H9 (cell line): ENCODE results near the gene ITGA2. TPM values are rescaled to one million over a fixed set of nuclear protein-coding genes. Genes with fewer than 3 reads are reported as not detected.

Source experiments
- DNase-seq: peaks from one replicate; pipeline ENCODE4 v3.0.0-alpha.2; 2017
- H2AFZ ChIP-seq: one replicate; pipeline ENCODE4 v1.6.1; 2013; ENCODE audit warnings: mild to moderate bottlenecking, low read length, control low read depth, moderate library complexity
- H2AK5ac ChIP-seq: 2 replicates; pipeline ENCODE4 v1.6.1; 2013; ENCODE audit warnings: low read length, control low read depth, mixed read lengths; ENCODE audit not compliant: insufficient read length
- H2BK120ac ChIP-seq: one replicate; pipeline ENCODE4 v1.6.1; 2013; ENCODE audit warnings: low read depth, mild to moderate bottlenecking, low read length, control low read depth, inconsistent platforms; ENCODE audit not compliant: poor library complexity, severe bottlenecking
- H2BK12ac ChIP-seq: 2 replicates; pipeline ENCODE4 v1.6.1; 2013; ENCODE audit warnings: low read length, control low read depth, mixed read lengths, low read depth; ENCODE audit not compliant: insufficient read length
- H2BK15ac ChIP-seq: 2 replicates; pipeline ENCODE4 v1.6.1; 2013; ENCODE audit warnings: low read depth, low read length, control low read depth
- H2BK20ac ChIP-seq: one replicate; pipeline ENCODE4 v1.6.1; 2013; ENCODE audit warnings: low read depth, mild to moderate bottlenecking, low read length, control low read depth, inconsistent platforms; ENCODE audit not compliant: poor library complexity, severe bottlenecking
- H2BK5ac ChIP-seq: 2 replicates; pipeline ENCODE4 v1.6.1; 2013; ENCODE audit warnings: low read length, control low read depth, mixed read lengths; ENCODE audit not compliant: insufficient read length
- H3K14ac ChIP-seq: 2 replicates; pipeline ENCODE4 v1.6.1; 2013; ENCODE audit warnings: low read length, control low read depth; ENCODE audit not compliant: insufficient read depth
- H3K18ac ChIP-seq: 2 replicates; pipeline ENCODE4 v1.6.1; 2013; ENCODE audit warnings: low read depth, mild to moderate bottlenecking, mixed read lengths, low read length, control low read depth; ENCODE audit not compliant: insufficient read length
- H3K23ac ChIP-seq: 2 replicates; pipeline ENCODE4 v1.6.1; 2013; ENCODE audit warnings: low read length, control low read depth, mixed read lengths, low read depth; ENCODE audit not compliant: insufficient read length
- H3K23me2 ChIP-seq: 2 replicates; pipeline ENCODE4 v1.6.1; 2013; ENCODE audit warnings: low read depth, mild to moderate bottlenecking, mixed read lengths, low read length, control low read depth; ENCODE audit not compliant: insufficient read length, poor library complexity, severe bottlenecking
- H3K27ac ChIP-seq: 2 replicates; pipeline ENCODE4 v1.5.1; 2013; ENCODE audit warnings: low read length, control low read depth, mixed read lengths, low read depth; ENCODE audit not compliant: insufficient read length
- H3K27me3 ChIP-seq: 2 replicates; pipeline ENCODE4 v1.6.1; 2013; ENCODE audit warnings: low read length, control low read depth, inconsistent platforms; ENCODE audit not compliant: insufficient read depth
- H3K4ac ChIP-seq: 2 replicates; pipeline ENCODE4 v1.6.1; 2013; ENCODE audit warnings: low read depth, mild to moderate bottlenecking, control low read depth, inconsistent platforms, low read length, moderate library complexity
- H3K4me1 ChIP-seq: 2 replicates; pipeline ENCODE4 v1.6.1; 2013; ENCODE audit warnings: low read length, control low read depth, inconsistent platforms; ENCODE audit not compliant: insufficient read depth
- H3K4me2 ChIP-seq: 2 replicates; pipeline ENCODE4 v1.6.1; 2013; ENCODE audit warnings: low read length, control low read depth, mixed read lengths; ENCODE audit not compliant: insufficient read length, insufficient read depth
- H3K56ac ChIP-seq: 2 replicates; pipeline ENCODE4 v1.6.1; 2013; ENCODE audit warnings: low read depth, mild to moderate bottlenecking, mixed read lengths, low read length, control low read depth; ENCODE audit not compliant: insufficient read length
- H3K79me1 ChIP-seq: 2 replicates; pipeline ENCODE4 v1.6.1; 2013; ENCODE audit warnings: low read depth, mild to moderate bottlenecking, moderate library complexity, low read length, control low read depth, inconsistent platforms; ENCODE audit not compliant: insufficient read depth, poor library complexity, severe bottlenecking
- H3K79me2 ChIP-seq: 2 replicates; pipeline ENCODE4 v1.6.1; 2013; ENCODE audit warnings: low read length, control low read depth, inconsistent platforms; ENCODE audit not compliant: insufficient read depth
- H3K9ac ChIP-seq: 2 replicates; pipeline ENCODE4 v1.6.1; 2013; ENCODE audit warnings: low read length, control low read depth, mixed read lengths; ENCODE audit not compliant: insufficient read length; ENCODE audit errors: extremely low read depth
- H3K9me3 ChIP-seq: one replicate; pipeline ENCODE4 v1.6.1; 2013; ENCODE audit warnings: low read depth, low read length, inconsistent platforms; ENCODE audit not compliant: control insufficient read depth
- H3T11ph ChIP-seq: one replicate; pipeline ENCODE4 v1.6.1; 2013; ENCODE audit warnings: mild to moderate bottlenecking, low read length, control low read depth, inconsistent platforms
- H4K20me1 ChIP-seq: one replicate; pipeline ENCODE4 v1.6.1; 2013; ENCODE audit not compliant: control insufficient read depth, insufficient read length, insufficient read depth
- H4K5ac ChIP-seq: 2 replicates; pipeline ENCODE4 v1.6.1; 2013; ENCODE audit warnings: low read depth, mild to moderate bottlenecking, mixed read lengths, low read length, control low read depth; ENCODE audit not compliant: insufficient read length
- H4K8ac ChIP-seq: replicated peaks from 2 replicates; pipeline ENCODE4 v1.6.1; 2013; ENCODE audit warnings: low read length, control low read depth, mixed read lengths, low read depth; ENCODE audit not compliant: insufficient read length
- H4K91ac ChIP-seq: 2 replicates; pipeline ENCODE4 v1.6.1; 2013; ENCODE audit warnings: low read depth, mild to moderate bottlenecking, moderate library complexity, mixed read lengths, low read length, control low read depth; ENCODE audit not compliant: insufficient read length
- H3K27ac Mint-ChIP-seq, 3 experiments: 2 replicates in 2 of 3; 3 replicates in 1 of 3; pipeline ENCODE4 v1.8.0; 2020 to 2021; ENCODE audit warnings: mixed read lengths in 3 of 3, mild to moderate bottlenecking in 1 of 3, moderate library complexity in 1 of 3
- H3K27me3 Mint-ChIP-seq: 2 replicates; pipeline ENCODE4 v1.8.0; 2021; ENCODE audit warnings: low read depth, mild to moderate bottlenecking, moderate library complexity, mixed read lengths
- H3K36me3 Mint-ChIP-seq, 3 experiments: 2 replicates in 2 of 3; 3 replicates in 1 of 3; pipeline ENCODE4 v1.8.0; 2020 to 2021; ENCODE audit warnings: low read depth in 3 of 3, mixed read lengths in 3 of 3; ENCODE audit not compliant: insufficient read depth in 1 of 3
- H3K4me1 Mint-ChIP-seq, 2 experiments: 2 replicates each; pipeline ENCODE4 v1.8.0; 2020; ENCODE audit warnings: mixed read lengths in 2 of 2
- H3K4me3 Mint-ChIP-seq, 2 experiments: 2 replicates in 1 of 2; 3 replicates in 1 of 2; pipeline ENCODE4 v1.8.0; 2020 to 2021; ENCODE audit warnings: mild to moderate bottlenecking in 2 of 2, mixed read lengths in 2 of 2, moderate library complexity in 1 of 2
- H3K9me3 Mint-ChIP-seq, 2 experiments: 2 replicates in 1 of 2; 3 replicates in 1 of 2; pipeline ENCODE4 v1.8.0; 2020; ENCODE audit warnings: mild to moderate bottlenecking in 2 of 2, mixed read lengths in 2 of 2, moderate library complexity in 1 of 2
- CTCF ChIP-seq: fragments of 200-600 bp; sonication (generic); conservative IDR thresholded peaks from 3 replicates; pipeline ENCODE4 v1.8.0; 2021; ENCODE audit warnings: antibody characterized with exemption, mild to moderate bottlenecking
- WGBS: extraction: QIAGEN DNeasy Blood & Tissue Kit; methylation state at CpG from one replicate; pipeline ENCODE4 v1.1.7; 2013; ENCODE audit warnings: missing lambda C conversion rate, low lambda C conversion rate, mixed read lengths; ENCODE audit not compliant: insufficient read length; ENCODE audit errors: extremely low coverage; 5-methylcytosine and 5-hydroxymethylcytosine counted together
- total RNA-seq: library from RNA; stranded (reverse); gene quantifications from 2 replicates; pipeline ENCODE4 v1.2.1, GENCODE V29; 2021

Gene ITGA2
- total RNA-seq, 1 experiment from 2014 or later: 3.0 TPM

- no peak overlapping the region for H3K4me3 Mint-ChIP-seq
- Histone ChIP-seq H3K79me2 (no peaks in the 10 kb centered on the region), H3K9me3 (no peaks in the 10 kb centered on the region), H4K5ac (no peak overlapping the region), H3K4me2 (no peak overlapping the region), H2BK5ac (no peak overlapping the region), H3K23me2 (no peaks in the 10 kb centered on the region), H3K27me3 (no peaks in the 10 kb centered on the region), H2BK20ac (no peak overlapping the region), H3K4me1 (no peaks in the 10 kb centered on the region), H3K14ac (no peak overlapping the region), H3K27ac (no peak overlapping the region), H3K4ac (no peak overlapping the region), H3K23ac (no peak overlapping the region), H3T11ph (no peak overlapping the region), H2BK120ac (no peak overlapping the region), H4K20me1 (no peaks in the 10 kb centered on the region), H4K91ac (no peak overlapping the region), H2BK15ac (no peak overlapping the region), H2AK5ac (no peak overlapping the region), H3K56ac (no peak overlapping the region), H3K9ac (no peak overlapping the region), H3K79me1 (no peaks in the 10 kb centered on the region), H2BK12ac (no peak overlapping the region), H3K18ac (no peak overlapping the region), H4K8ac (no peak overlapping the region), H2AFZ (no peak overlapping the region)
- peak; percentile 71 for TF ChIP-seq CTCF
- H3K4me1 Mint-ChIP-seq: no peaks in the 10 kb centered on the region
- no peaks in the 10 kb centered on the region; the same call in 1 of the 2 replicates for H3K27me3 Mint-ChIP-seq
- H3K9me3 Mint-ChIP-seq: no peaks in the 10 kb centered on the region
- DNase-seq: no peak
- no CpG with 5 or more reads among the region's 2 CpGs for WGBS
- no peak overlapping the region for H3K27ac Mint-ChIP-seq
- no peaks in the 10 kb centered on the region for H3K36me3 Mint-ChIP-seq
Measured at GRCh38 chr5:53035868-53036381, 46.8 kb downstream of the ITGA2 start.
